Measurements from ENCODE around the gene MYRFL. TPM values are rescaled to one million over a fixed set of nuclear protein-coding genes. Genes with fewer than 3 reads are reported as not detected.

MYRFL gene
- total and polyA plus RNA-seq, 10 donors = 0.04 to 0.44 (median 0.20) TPM; not detected in 5

GRCh38 chr12:69821456-69822159 is 3.4 kb upstream of the MYRFL start:
- TF ChIP-seq POLR2A (IDR thresholded peaks at IDR 0.05) = no peak
- no peak for TF ChIP-seq POLR2AphosphoS5 (IDR thresholded peaks at IDR 0.05)
- no peak for TF ChIP-seq CTCF (IDR thresholded peaks at IDR 0.05 in 8 of 11, conservative IDR thresholded peaks at IDR 0.05 in 3 of 11)
- peaks cover 0 to 4% (median 0%) of the 10 kb centered on the region in 6 donors for H3K36me3 ChIP-seq
- DNase-seq = no peak
- intact Hi-C loops (cut with DNase I; ENCODE audit: low total_unique reads) = no loop called here
- H3K4me1 ChIP-seq = peaks cover 0 to 3% (median 0%) of the 10 kb centered on the region in 6 donors
- no peak overlapping the region for H3K4me3 ChIP-seq
- H3K27ac ChIP-seq = peak overlapping the region in 1 of 8 donors; percentile 26
- 36 to 58% (median 40%) methylated on average over 8 of the region's 8 CpGs for WGBS, 5 donors
- no peaks in the 10 kb centered on the region for H3K9me3 ChIP-seq
- H3K27me3 ChIP-seq (replicated peaks in 1 of 7) = no peaks in the 10 kb centered on the region

GRCh38 chr12:69822201-69822860 is 2.7 kb upstream of the MYRFL start:
- Histone ChIP-seq H3K27me3 (replicated peaks in 1 of 7) (no peaks in the 10 kb centered on the region), H3K4me1 (peaks cover 0 to 3% (median 0%) of the 10 kb centered on the region in 6 donors), H3K36me3 (no peaks in the 10 kb centered on the region), H3K27ac (no peak overlapping the region), H3K4me3 (no peak overlapping the region), H3K9me3 (no peaks in the 10 kb centered on the region)
- TF ChIP-seq POLR2AphosphoS5 (IDR thresholded peaks at IDR 0.05) (no peak), POLR2A (IDR thresholded peaks at IDR 0.05) (no peak), CTCF (IDR thresholded peaks at IDR 0.05 in 8 of 11, conservative IDR thresholded peaks at IDR 0.05 in 3 of 11) (no peak)
- intact Hi-C loops (cut with DNase I; ENCODE audit: low total_unique reads) = no loop called here
- WGBS, 5 donors = 80 to 93% (median 89%) methylated on average over 3 of the region's 3 CpGs
- no peak for DNase-seq

GRCh38 chr12:69824028-69824427 is 999 bp upstream of the MYRFL start:
- Histone ChIP-seq H3K4me3 (no peak overlapping the region), H3K27me3 (replicated peaks in 1 of 7) (no peaks in the 10 kb centered on the region)
- intact Hi-C loops (cut with DNase I; ENCODE audit: low total_unique reads) = no loop called here

More at GRCh38 chr12:69824028-69824427, 999 bp upstream of the MYRFL start:
- no peak for TF ChIP-seq CTCF (IDR thresholded peaks at IDR 0.05 in 8 of 11, conservative IDR thresholded peaks at IDR 0.05 in 3 of 11)
- TF ChIP-seq POLR2A (IDR thresholded peaks at IDR 0.05) = no peak
- TF ChIP-seq POLR2AphosphoS5 (IDR thresholded peaks at IDR 0.05) = no peak
- Histone ChIP-seq H3K27ac (no peak overlapping the region), H3K36me3 (no peaks in the 10 kb centered on the region), H3K4me1 (peaks cover 0 to 3% (median 0%) of the 10 kb centered on the region in 6 donors), H3K9me3 (no peaks in the 10 kb centered on the region)
- DNase-seq = no peak

All from spleen (tissue), 11 donors.